MCF 10A (cell line): ENCODE results near the gene AKTIP. TPM values are rescaled to one million over a fixed set of nuclear protein-coding genes. Genes with fewer than 3 reads are reported as not detected.
"Not testable (repeated sequence)": the region's sequence is repeated elsewhere in the genome, so short reads cannot be mapped to it uniquely, and the experiment has no call there.

Source experiments
- BruUV-seq: library from RNA; stranded (reverse); fragments of 400-500 nt; replicated peaks from 2 replicates; lab custom pipeline; 2021; lab: Mats Ljungman, UMichigan
- CTCF ChIA-PET: fragments of 300-600 bp; sonication (Branson Sonifier 250); formaldehyde crosslinking; extraction: SDS; loops from one replicate; lab custom pipeline; 2021; ENCODE audit warnings: antibody characterized with exemption, inconsistent platforms; lab: Yijun Ruan, JAX
- POLR2A ChIA-PET: fragments of 300-600, 350-650 bp; sonication (Branson Sonifier 250); formaldehyde crosslinking; extraction: SDS; loops from one replicate; lab custom pipeline; 2020; ENCODE audit warnings: antibody characterized with exemption, inconsistent platforms; lab: Yijun Ruan, JAX
- DNase-seq: peaks from one replicate; pipeline ENCODE4 v3.0.0-alpha.2; 2018; ENCODE audit not compliant: unreplicated experiment
- H3K27ac Mint-ChIP-seq: one replicate; pipeline ENCODE4 v1.8.0; 2022; ENCODE audit warnings: mild to moderate bottlenecking, low read depth, mixed read lengths; ENCODE audit not compliant: unreplicated experiment
- H3K27me3 Mint-ChIP-seq: one replicate; pipeline ENCODE4 v1.8.0; 2022; ENCODE audit warnings: mixed read lengths; ENCODE audit not compliant: insufficient read depth, unreplicated experiment
- H3K36me3 Mint-ChIP-seq: one replicate; pipeline ENCODE4 v1.8.0; 2022; ENCODE audit warnings: mild to moderate bottlenecking, moderate library complexity, mixed read lengths; ENCODE audit not compliant: insufficient read depth, unreplicated experiment
- H3K4me1 Mint-ChIP-seq: one replicate; pipeline ENCODE4 v1.8.0; 2022; ENCODE audit warnings: mixed read lengths; ENCODE audit not compliant: insufficient read depth, unreplicated experiment
- H3K4me3 Mint-ChIP-seq: one replicate; pipeline ENCODE4 v1.8.0; 2022; ENCODE audit warnings: mild to moderate bottlenecking, moderate library complexity, mixed read lengths; ENCODE audit not compliant: unreplicated experiment
- H3K9me3 Mint-ChIP-seq: one replicate; pipeline ENCODE4 v1.8.0; 2022; ENCODE audit warnings: mixed read lengths; ENCODE audit not compliant: unreplicated experiment
- CTCF ChIP-seq: fragments of 200-600 bp; IDR thresholded peaks from one replicate; pipeline ENCODE4 v1.8.0; 2022; ENCODE audit warnings: antibody characterized with exemption, mild to moderate bottlenecking; ENCODE audit not compliant: unreplicated experiment
- intact Hi-C: fragments of 100-400 bp; cut with micrococcal nuclease; formaldehyde crosslinking; loops from 2 replicates; pipeline ENCODE4 v1.14.1; 2022
- total RNA-seq: library from RNA; stranded (reverse); gene quantifications from 2 replicates; pipeline ENCODE4 v1.2.3, GENCODE V29; 2022

AKTIP gene
- total RNA-seq, 1 experiment from 2014 or later: 30.3 TPM

GRCh38 chr16:53545433-53545832 is 42.4 kb upstream of the AKTIP start:
- no peak overlapping the region for H3K27ac Mint-ChIP-seq
- no peaks in the 10 kb centered on the region for H3K9me3 Mint-ChIP-seq
- no peak for DNase-seq
- no TSS peak for BruUV-seq
- no peak for TF ChIP-seq CTCF
- no peak overlapping the region for H3K4me3 Mint-ChIP-seq
- H3K4me1 Mint-ChIP-seq: peaks cover 3% of the 10 kb centered on the region
- intact Hi-C loops: no loop called here
- POLR2A ChIA-PET: interaction anchor here (0.6 kb wide), 1 partner anchor 73 kb away, joined by 3 read pairs; no protein-coding TSS in a partner anchor
- no peaks in the 10 kb centered on the region for H3K36me3 Mint-ChIP-seq
- CTCF ChIA-PET: interaction anchor here (0.6 to 0.7 kb wide), 3 partner anchors 745 to 1826 kb away, joined by 4 read pairs; no protein-coding TSS in a partner anchor
- H3K27me3 Mint-ChIP-seq: no peaks in the 10 kb centered on the region

- POLR2A ChIA-PET: no interaction called here
- intact Hi-C loops: no loop called here
Measured at GRCh38 chr16:53542283-53542682, 39.3 kb upstream of the AKTIP start.

GRCh38 chr16:53541326-53541725 is 38.3 kb upstream of the AKTIP start:
- ChIA-PET POLR2A (no interaction called here), CTCF (interaction anchor here (0.6 kb wide), 1 partner anchor 8 kb away, joined by 3 read pairs; no protein-coding TSS in a partner anchor)
- Mint-ChIP-seq H3K27me3 (no peaks in the 10 kb centered on the region), H3K27ac (no peak overlapping the region), H3K9me3 (no peaks in the 10 kb centered on the region), H3K4me1 (no peaks in the 10 kb centered on the region), H3K4me3 (no peak overlapping the region), H3K36me3 (no peaks in the 10 kb centered on the region)
- intact Hi-C loops: no loop called here
- no TSS peak for BruUV-seq
- no peak for TF ChIP-seq CTCF
- no peak for DNase-seq

More at GRCh38 chr16:53542283-53542682, 39.3 kb upstream of the AKTIP start:
- Mint-ChIP-seq H3K9me3 (no peaks in the 10 kb centered on the region), H3K4me1 (no peaks in the 10 kb centered on the region), H3K4me3 (no peak overlapping the region), H3K27ac (no peak overlapping the region), H3K36me3 (no peaks in the 10 kb centered on the region), H3K27me3 (no peaks in the 10 kb centered on the region)
- TF ChIP-seq CTCF: no peak
- BruUV-seq: no TSS peak
- CTCF ChIA-PET: no interaction called here
- DNase-seq: no peak

- not testable (repeated sequence) for BruUV-seq
Measured at GRCh38 chr16:53539759-53540718, 37.0 kb upstream of the AKTIP start.

GRCh38 chr16:53539346-53539745 is 36.3 kb upstream of the AKTIP start:
- intact Hi-C loops, H3K4me3 Mint-ChIP-seq, H3K27me3 Mint-ChIP-seq, H3K36me3 Mint-ChIP-seq, POLR2A ChIA-PET, CTCF ChIA-PET, BruUV-seq, H3K4me1 Mint-ChIP-seq, DNase-seq, H3K9me3 Mint-ChIP-seq, H3K27ac Mint-ChIP-seq: not testable (repeated sequence)

More at GRCh38 chr16:53539759-53540718, 37.0 kb upstream of the AKTIP start:
- CTCF ChIA-PET, H3K4me1 Mint-ChIP-seq, H3K27ac Mint-ChIP-seq, POLR2A ChIA-PET, H3K27me3 Mint-ChIP-seq, intact Hi-C loops, DNase-seq, H3K9me3 Mint-ChIP-seq, H3K36me3 Mint-ChIP-seq, H3K4me3 Mint-ChIP-seq: not testable (repeated sequence)
